GM21381 (cell line): Measurements from ENCODE around the gene ERMAP.

Experiments
- ATAC-seq: cut with Tn5 transposase; IDR thresholded peaks from one replicate; pipeline ENCODE4 v1.9.1; 2021; ENCODE audit warnings: mild to moderate bottlenecking, moderate library complexity; ENCODE audit not compliant: unreplicated experiment

The ERMAP gene

GRCh38 chr1:42816585-42817439, at the start of gene ERMAP, which contains the start of gene SVBP:
Gene ERMAP (plus strand): TSS chr1:42817122. CDS start chr1:42830449, 13,327 bp downstream.
Gene SVBP (minus strand): TSS chr1:42817397. CDS start chr1:42816544, 853 bp downstream.
- ATAC-seq: peak; percentile 85

- peak; percentile 29 for ATAC-seq
Measured at GRCh38 chr1:42767510-42768000, 49.4 kb upstream of the ERMAP start.

GRCh38 chr1:42768172-42768571, 48.8 kb upstream of the ERMAP start:
- ATAC-seq: no peak

GRCh38 chr1:42769811-42770210, 47.1 kb upstream of the ERMAP start:
- ATAC-seq: no peak

GRCh38 chr1:42773420-42773819, 43.5 kb upstream of the ERMAP start:
- no peak for ATAC-seq

- ATAC-seq: no peak
Measured at GRCh38 chr1:42774928-42775526, 41.9 kb upstream of the ERMAP start.

- no peak for ATAC-seq
Measured at GRCh38 chr1:42776502-42776901, 40.4 kb upstream of the ERMAP start.

GRCh38 chr1:42777852-42778251, 39.1 kb upstream of the ERMAP start:
- no peak for ATAC-seq

- ATAC-seq: no peak
Measured at GRCh38 chr1:42779725-42780124, 37.2 kb upstream of the ERMAP start.

GRCh38 chr1:42780176-42780575, 36.7 kb upstream of the ERMAP start:
- ATAC-seq: no peak

- ATAC-seq: no peak
Measured at GRCh38 chr1:42783092-42783491, 33.8 kb upstream of the ERMAP start.

- no peak for ATAC-seq
Measured at GRCh38 chr1:42784547-42784945, 32.4 kb upstream of the ERMAP start.

GRCh38 chr1:42784946-42785693, 31.8 kb upstream of the ERMAP start, which contains the start of gene TMEM269:
Gene TMEM269 (plus strand): TSS chr1:42784991. CDS start chr1:42789894, 4,903 bp downstream.
- no peak for ATAC-seq

GRCh38 chr1:42786097-42786496, 30.8 kb upstream of the ERMAP start:
- no peak for ATAC-seq

GRCh38 chr1:42788021-42788420, 28.9 kb upstream of the ERMAP start:
- no peak for ATAC-seq

- ATAC-seq: no peak
Measured at GRCh38 chr1:42793824-42794223, 23.1 kb upstream of the ERMAP start.

- ATAC-seq: no peak
Measured at GRCh38 chr1:42797414-42797813, 19.5 kb upstream of the ERMAP start.

- ATAC-seq: no peak
Measured at GRCh38 chr1:42797979-42798378, 18.9 kb upstream of the ERMAP start.

- no peak for ATAC-seq
Measured at GRCh38 chr1:42801832-42802473, 15.0 kb upstream of the ERMAP start.

- ATAC-seq: no peak
Measured at GRCh38 chr1:42806171-42806570, 10.8 kb upstream of the ERMAP start.

GRCh38 chr1:42806593-42806992, 10.3 kb upstream of the ERMAP start:
- ATAC-seq: no peak
